Hypothalamus (tissue), 51 donors: ENCODE data around the gene PSMB3.

Experiments used
- DNase-seq, 51 donors: peaks; one replicate each; lab custom pipeline; 2025; lab: John Stamatoyannopoulos, UW

PSMB3 gene

GRCh38 chr17:38732376-38733281 lies 19.9 kb upstream of the PSMB3 start:
- no peak for DNase-seq

GRCh38 chr17:38733282-38733981 lies 19.1 kb upstream of the PSMB3 start:
- DNase-seq, result no peak

DNA sequence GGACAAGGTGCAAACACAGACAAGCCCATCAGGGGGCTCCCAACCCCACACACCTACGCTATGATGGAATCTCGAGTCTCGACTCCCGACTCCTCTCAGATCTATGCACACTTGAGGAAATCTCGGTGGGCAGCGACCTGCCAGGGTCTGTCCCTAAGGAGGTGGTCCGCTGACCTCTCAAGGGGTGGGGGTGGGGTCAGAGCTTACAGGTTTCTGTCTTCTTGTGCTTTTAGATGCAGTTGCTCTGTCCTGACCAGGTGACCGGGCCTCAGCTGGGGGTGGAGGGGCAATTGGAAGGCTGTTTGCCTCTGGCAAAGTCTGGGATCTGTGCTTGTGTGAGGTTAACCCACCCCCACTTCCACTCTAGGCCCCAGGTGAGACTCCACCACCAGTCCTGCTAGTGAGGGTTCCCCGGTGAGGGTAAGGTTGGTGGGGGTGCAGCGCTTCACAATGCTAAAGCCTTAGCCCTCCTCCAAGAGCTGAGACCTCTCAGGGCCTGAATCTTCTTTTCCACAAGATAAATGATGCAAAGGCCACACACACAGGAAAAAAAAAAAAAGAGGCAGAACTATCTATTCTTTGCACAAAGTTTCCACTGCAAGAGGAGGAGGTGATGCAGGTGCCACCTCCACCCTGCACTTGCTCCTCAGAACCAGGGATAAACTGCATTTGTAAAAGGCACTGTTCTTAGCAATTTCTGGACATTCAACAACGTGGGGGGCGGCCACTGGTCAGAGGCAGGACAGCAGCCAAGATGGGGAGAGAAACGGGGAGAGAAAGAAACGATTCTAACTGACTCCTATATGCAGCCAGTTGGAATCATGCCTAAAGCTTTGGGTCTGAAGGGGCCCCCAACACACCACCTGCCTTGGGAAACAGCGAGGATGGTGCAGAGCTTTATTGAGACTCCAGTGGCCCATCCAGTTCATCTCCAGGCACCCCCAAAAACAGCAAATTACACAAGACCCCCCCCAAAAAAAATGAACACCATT lies 18.3 kb upstream of the PSMB3 start:
- no peak for DNase-seq

DNA sequence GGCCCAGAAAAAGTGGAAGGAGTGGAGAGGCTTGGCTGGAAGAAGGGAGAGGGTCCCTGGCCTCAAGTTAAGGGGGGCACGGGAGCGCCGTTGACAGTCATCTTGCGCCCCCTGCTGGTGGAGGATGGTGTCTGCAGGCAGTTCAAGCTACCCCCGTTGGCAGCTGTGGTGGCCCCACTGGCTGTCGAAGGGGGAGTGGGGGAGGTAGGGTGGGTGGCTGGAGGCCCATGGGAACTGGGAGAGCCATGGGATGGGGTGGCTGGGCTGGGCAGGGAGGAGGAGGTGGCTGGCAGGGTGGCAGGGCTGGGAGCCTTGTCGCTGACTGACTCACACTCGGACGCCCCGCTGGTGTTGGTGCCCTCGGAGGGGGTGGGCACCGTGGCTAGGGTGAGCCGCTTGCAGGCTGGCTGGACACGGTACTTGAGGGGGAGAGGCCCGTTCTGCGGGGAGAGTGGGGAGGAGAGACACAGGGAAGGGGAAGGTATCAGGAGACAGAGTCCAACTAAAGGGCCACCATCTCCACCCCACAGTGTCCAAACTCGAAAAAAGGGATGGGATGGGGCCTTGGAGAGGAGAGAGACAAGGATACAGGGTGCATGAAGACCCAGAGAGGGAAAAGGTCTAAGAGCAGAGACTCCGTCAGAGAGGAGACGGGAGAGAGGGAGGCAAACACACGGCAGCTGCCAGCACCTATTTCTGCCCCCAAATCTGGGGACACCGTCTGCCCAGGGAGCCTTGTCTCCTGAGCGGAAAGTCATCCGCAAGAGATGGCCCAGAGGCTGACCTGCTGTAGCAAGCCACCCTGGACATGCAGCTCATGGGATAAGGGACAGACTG lies 17.2 kb upstream of the PSMB3 start:
- DNase-seq, result peak in 39 of 51 donors; percentile 5 to 76 (median 39)

DNA sequence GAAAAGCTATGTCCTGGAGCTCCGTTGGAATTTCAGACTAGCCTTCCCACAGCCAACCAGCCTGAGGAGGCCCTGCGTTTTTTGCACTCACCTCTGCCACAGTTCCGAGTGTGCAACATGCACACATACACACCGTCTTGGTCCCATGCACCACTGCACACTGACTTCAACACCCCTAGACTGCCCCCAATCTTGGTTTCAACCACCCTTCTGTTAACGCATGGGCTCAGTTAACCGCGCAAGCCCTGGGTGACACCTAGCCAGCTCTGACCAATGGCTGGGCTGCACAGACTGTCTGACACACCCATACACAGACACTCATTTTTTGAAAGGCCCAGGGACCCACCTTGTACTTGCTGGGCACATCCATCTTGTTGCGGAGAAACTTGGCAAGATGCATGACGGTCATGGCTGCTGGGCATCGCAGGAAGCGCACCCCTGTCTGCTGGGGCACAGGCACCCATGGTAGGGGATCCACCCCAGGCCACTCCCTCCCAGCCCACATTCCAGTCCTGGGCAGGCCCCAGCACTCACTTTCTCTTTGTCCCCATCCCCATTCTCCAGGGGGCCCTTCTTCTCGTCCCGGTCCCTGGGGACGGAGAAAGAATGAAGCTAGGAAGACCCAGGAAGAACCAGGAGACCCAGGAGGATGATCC lies 14.4 kb upstream of the PSMB3 start:
- DNase-seq, result no peak

GRCh38 chr17:38738686-38739085 lies 13.9 kb upstream of the PSMB3 start:
- DNase-seq, result no peak

GRCh38 chr17:38739305-38739704 lies 13.2 kb upstream of the PSMB3 start:
- DNase-seq, result no peak

DNA sequence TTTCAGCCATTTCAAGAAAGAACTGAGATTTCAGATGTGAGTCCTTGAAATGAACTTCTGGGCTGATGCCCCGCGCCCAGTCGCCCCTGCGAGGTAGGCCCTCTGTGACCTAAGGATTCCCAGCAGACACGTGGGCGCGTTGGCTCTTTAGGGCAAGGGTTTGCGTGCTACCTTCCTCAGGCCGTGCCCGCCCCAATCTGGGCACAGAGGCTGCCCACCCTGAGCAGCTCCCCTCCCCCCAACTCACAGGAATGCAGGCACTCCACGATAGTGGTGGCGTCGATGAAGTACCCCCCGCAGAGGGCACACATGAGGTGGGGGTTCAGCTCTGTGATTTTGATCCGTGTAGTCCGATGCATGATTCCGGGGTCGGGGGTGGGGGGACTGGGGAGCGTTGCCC lies 12.5 kb upstream of the PSMB3 start:
- DNase-seq, result no peak

- DNase-seq, result no peak
These were observed 11.7 kb upstream of the PSMB3 start for GRCh38 chr17:38740806-38741205.

DNA sequence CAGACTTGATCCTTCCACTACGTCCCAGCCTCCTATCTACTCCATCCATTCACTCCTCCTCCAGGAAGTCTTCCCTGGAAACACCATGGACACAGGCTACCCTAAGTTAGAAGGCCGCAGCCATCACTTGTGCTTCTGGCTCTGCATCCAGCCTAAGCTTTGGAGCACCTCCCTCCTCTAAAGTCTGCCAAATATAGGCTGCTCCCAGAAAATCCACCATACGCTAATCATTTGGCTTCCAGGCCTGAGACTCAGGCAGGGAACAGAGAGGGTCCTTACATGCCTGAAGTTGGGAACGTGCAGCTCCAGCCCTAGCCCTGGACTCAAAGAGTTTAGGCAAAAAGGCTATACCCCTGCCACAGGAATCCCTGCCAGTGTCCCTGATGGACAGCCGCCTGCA lies 11.1 kb upstream of the PSMB3 start:
- DNase-seq, result no peak

DNA sequence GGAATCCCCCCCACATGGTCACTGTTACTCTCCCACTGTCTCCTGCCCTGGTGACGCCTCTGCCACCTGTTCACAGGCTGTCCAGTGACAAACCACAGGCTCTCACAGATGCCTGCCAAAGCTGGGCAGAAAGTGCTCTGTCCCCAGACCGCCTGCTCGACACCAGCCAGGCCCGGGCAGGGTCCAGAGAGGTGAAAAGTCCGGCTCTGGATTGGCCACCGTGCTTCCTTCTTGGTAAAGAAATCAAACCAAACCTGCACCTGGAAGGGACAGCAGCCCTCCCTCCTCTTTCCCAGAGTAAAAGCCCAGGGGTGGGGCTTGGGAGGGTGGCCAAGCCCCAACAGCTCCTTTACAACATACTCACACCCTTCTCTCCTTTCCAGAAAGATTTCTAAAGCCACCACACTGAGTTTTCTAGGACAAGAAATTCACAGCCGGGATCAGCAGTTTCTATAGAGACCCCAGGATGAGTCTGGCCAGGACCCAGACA lies 10.6 kb upstream of the PSMB3 start:
- no peak for DNase-seq

- DNase-seq, result peak in 6 of 51 donors; percentile 30 to 62 (median 36)
These were observed 9.9 kb upstream of the PSMB3 start for GRCh38 chr17:38742411-38743308.

DNA sequence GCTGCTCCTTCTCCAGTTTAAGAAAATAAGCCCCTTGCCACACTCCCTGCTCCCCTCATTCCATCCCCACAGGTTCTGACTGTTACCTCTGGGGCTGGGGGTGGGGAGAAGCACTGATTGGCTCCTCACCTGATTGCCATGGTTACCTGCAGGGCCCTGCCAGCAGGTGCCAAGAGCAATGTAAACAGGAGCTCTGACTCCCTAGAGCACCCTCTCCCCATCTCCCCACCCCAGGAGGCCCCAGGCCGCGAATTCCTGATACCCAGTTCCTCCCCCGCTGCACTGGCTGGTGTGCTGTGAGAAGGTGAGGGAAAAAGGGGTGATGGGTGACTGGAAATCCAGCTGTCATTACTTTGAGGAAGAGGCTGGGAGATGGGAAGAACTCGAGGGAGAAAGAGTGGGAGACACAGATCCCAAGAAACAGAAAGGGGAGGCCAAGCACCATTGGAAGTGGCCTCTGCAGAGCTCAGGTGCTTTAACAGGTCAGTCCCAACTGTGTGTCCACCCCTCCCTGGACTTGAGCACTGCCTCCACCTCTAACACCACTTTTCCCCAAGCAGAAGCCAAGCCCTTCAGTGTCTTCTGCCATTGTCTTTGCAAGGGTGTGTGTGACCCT lies 8.9 kb upstream of the PSMB3 start:
- DNase-seq, result peak in 2 of 51 donors; percentile 17 to 23

DNA sequence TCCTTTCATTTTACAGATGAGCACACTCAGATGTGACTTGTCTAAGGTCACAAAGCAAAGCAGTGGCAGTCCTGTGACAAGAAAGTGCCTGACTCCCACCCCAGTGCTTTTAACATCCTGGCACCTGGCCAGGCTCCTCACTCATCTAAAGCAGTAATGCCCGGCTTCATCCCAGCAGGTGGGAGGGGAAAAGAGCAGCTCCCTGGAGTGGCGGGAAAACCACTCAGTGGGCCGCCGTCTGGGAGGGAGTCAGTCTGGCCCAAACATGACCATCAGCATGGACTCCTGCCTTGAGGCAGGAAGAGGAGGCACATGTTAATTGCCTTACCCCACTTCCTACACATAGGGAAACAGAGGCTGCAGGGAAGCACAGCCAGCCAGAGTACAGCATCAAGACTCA lies 7.0 kb upstream of the PSMB3 start:
- DNase-seq, result no peak

GRCh38 chr17:38746004-38746848 lies 6.3 kb upstream of the PSMB3 start:
- DNase-seq, result no peak

DNA sequence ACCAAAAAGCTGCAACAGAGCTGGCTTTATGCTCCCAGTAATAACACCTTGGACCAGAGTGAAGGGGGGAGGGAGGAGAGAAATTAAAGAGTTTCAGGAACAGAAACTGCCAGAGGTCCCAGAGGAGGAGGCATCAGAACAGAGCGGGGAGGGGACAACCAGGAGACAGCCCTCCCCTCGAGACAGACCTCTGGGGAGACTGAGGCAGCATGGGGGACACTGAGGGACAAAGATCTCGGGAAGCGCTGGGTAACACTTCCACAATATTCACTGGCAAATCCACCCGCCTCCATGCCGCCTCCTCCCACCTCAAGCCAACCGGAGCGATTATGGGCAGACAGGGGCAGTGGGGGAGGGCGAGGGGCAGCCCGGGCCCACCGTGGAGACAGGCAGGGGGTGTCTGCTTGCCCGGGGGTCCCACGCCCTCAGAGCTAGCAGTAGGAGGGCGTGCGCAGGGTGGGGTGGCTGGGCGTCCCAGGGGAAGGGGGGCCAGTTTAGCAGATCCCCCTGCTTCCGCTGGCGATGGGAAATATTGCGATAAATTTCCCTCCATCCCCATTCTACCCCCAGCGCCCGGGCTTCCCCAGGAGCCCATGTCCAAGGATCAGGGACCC lies 5.6 kb upstream of the PSMB3 start:
- no peak for DNase-seq
